ENCODE measurements around the gene PACSIN2. TPM values are rescaled to one million over a fixed set of nuclear protein-coding genes. Genes with fewer than 3 reads are reported as not detected.

The PACSIN2 gene
- total and polyA plus RNA-seq, 2 experiments from 2014 or later, result 23.5 to 57.3 TPM

DNA sequence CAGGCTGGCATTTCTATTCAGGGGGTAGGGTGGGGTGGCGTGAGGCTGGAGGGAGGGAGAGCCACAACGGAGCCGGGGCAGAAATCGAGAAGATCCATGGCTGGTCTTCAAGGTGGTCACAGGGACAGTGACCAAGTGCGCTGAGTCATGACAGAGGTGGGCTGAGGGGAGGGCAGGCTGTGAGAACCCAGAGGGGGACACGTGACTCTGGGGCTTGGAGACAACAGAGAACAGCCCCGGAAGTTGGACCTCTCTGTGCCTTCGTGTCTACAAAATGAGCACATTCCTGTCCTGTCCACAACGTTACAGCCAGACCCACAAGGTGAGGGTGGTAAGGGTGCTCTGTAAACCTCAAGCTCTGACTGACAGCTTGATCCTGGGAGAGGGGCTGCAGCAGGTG is 122.8 kb downstream of the PACSIN2 start (continued):
- TF ChIP-seq, protein P1, sequence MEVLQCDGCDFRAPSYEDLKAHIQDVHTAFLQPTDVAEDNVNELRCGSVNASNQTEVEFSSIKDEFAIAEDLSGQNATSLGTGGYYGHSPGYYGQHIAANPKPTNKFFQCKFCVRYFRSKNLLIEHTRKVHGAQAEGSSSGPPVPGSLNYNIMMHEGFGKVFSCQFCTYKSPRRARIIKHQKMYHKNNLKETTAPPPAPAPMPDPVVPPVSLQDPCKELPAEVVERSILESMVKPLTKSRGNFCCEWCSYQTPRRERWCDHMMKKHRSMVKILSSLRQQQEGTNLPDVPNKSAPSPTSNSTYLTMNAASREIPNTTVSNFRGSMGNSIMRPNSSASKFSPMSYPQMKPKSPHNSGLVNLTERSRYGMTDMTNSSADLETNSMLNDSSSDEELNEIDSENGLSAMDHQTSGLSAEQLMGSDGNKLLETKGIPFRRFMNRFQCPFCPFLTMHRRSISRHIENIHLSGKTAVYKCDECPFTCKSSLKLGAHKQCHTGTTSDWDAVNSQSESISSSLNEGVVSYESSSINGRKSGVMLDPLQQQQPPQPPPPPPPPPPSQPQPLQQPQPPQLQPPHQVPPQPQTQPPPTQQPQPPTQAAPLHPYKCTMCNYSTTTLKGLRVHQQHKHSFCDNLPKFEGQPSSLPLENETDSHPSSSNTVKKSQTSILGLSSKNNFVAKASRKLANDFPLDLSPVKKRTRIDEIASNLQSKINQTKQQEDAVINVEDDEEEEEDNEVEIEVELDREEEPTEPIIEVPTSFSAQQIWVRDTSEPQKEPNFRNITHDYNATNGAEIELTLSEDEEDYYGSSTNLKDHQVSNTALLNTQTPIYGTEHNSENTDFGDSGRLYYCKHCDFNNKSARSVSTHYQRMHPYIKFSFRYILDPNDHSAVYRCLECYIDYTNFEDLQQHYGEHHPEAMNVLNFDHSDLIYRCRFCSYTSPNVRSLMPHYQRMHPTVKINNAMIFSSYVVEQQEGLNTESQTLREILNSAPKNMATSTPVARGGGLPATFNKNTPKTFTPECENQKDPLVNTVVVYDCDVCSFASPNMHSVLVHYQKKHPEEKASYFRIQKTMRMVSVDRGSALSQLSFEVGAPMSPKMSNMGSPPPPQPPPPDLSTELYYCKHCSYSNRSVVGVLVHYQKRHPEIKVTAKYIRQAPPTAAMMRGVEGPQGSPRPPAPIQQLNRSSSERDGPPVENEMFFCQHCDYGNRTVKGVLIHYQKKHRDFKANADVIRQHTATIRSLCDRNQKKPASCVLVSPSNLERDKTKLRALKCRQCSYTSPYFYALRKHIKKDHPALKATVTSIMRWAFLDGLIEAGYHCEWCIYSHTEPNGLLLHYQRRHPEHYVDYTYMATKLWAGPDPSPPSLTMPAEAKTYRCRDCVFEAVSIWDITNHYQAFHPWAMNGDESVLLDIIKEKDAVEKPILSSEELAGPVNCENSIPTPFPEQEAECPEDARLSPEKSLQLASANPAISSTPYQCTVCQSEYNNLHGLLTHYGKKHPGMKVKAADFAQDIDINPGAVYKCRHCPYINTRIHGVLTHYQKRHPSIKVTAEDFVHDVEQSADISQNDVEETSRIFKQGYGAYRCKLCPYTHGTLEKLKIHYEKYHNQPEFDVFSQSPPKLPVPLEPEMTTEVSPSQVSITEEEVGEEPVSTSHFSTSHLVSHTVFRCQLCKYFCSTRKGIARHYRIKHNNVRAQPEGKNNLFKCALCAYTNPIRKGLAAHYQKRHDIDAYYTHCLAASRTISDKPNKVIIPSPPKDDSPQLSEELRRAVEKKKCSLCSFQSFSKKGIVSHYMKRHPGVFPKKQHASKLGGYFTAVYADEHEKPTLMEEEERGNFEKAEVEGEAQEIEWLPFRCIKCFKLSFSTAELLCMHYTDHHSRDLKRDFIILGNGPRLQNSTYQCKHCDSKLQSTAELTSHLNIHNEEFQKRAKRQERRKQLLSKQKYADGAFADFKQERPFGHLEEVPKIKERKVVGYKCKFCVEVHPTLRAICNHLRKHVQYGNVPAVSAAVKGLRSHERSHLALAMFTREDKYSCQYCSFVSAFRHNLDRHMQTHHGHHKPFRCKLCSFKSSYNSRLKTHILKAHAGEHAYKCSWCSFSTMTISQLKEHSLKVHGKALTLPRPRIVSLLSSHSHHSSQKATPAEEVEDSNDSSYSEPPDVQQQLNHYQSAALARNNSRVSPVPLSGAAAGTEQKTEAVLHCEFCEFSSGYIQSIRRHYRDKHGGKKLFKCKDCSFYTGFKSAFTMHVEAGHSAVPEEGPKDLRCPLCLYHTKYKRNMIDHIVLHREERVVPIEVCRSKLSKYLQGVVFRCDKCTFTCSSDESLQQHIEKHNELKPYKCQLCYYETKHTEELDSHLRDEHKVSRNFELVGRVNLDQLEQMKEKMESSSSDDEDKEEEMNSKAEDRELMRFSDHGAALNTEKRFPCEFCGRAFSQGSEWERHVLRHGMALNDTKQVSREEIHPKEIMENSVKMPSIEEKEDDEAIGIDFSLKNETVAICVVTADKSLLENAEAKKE (CRISPR knock-in tag; IDR thresholded peaks at IDR 0.05), result no peak
- no peak for TF ChIP-seq STAT1 (IDR thresholded peaks at IDR 0.05; ENCODE audit: unreplicated experiment)

DNA sequence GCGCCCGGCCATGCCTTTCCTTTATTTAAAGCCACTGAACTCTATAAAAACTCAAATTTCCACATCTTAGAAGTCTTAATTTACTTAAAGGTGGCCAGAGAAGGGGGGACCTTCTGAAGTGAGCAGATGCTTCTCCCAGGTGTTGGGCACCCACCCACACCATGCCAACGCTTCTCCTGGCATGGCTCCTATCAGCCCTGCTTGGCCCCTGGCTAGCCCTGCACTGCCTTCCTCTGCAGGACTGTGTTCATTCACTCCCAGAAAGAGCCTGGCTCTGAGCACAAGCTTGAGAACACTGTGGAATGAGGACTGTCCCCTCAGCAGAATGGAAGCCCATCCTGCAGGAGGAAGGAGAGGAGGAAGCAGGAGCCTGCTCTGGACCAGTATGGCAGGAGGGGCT is 123.3 kb downstream of the PACSIN2 start:
- Histone ChIP-seq H3K4me2 (no peak overlapping the region), H3K4me1 (ENCODE audit: insufficient read depth) (no peaks in the 10 kb centered on the region; the same call in 1 of the 2 replicates), H4K20me1 (replicated peaks; ENCODE audit: insufficient read depth) (peaks cover 13% of the 10 kb centered on the region), H3K27me3 (ENCODE audit: insufficient read depth) (no peaks in the 10 kb centered on the region), H3F3A (replicated peaks; ENCODE audit: low read depth) (no peaks in the 10 kb centered on the region), H3K36me3 (ENCODE audit: insufficient read depth) (peaks cover 4% of the 10 kb centered on the region; the same call in 1 of the 2 replicates), H3K27ac (ENCODE audit: low read depth) (no peak overlapping the region), H3K9me2 (ENCODE audit: insufficient read depth) (no peaks in the 10 kb centered on the region), H3K4me3 (no peak overlapping the region), H2AFZ (no peak overlapping the region), H3K79me2 (replicated peaks; ENCODE audit: insufficient read depth) (peaks cover 7% of the 10 kb centered on the region)
- ATAC-seq (no peak), DNase-seq (ENCODE audit: low spot score) (no peak)
- Mint-ChIP-seq H3K27me3 (ENCODE audit: insufficient read depth, low read depth, poor library complexity) (peaks cover 6% of the 10 kb centered on the region), H3K36me3 (ENCODE audit: low read depth) (peaks cover 22% of the 10 kb centered on the region), H3K4me3 (no peak overlapping the region), H3K27ac (peak overlapping the region; percentile 86; the same call in 1 of the 2 replicates), H3K4me1 (peaks cover 20% of the 10 kb centered on the region), H3K9me3 (no peaks in the 10 kb centered on the region)
- TF ChIP-seq ZNF114 (CRISPR knock-in tag; IDR thresholded peaks at IDR 0.05) (no peak), JUNB (IDR thresholded peaks at IDR 0.05; ENCODE audit: unreplicated experiment) (no peak), ZNF331 (CRISPR knock-in tag; IDR thresholded peaks at IDR 0.05; ENCODE audit: low read depth) (no peak), EZH2phosphoT487 (IDR thresholded peaks at IDR 0.05; ENCODE audit: unreplicated experiment) (no peak), STAT1 (IDR thresholded peaks at IDR 0.05; ENCODE audit: unreplicated experiment) (no peak), POLR2AphosphoS5 (IDR thresholded peaks at IDR 0.05; ENCODE audit: low read depth) (no peak)
- TF ChIP-seq, protein P2, sequence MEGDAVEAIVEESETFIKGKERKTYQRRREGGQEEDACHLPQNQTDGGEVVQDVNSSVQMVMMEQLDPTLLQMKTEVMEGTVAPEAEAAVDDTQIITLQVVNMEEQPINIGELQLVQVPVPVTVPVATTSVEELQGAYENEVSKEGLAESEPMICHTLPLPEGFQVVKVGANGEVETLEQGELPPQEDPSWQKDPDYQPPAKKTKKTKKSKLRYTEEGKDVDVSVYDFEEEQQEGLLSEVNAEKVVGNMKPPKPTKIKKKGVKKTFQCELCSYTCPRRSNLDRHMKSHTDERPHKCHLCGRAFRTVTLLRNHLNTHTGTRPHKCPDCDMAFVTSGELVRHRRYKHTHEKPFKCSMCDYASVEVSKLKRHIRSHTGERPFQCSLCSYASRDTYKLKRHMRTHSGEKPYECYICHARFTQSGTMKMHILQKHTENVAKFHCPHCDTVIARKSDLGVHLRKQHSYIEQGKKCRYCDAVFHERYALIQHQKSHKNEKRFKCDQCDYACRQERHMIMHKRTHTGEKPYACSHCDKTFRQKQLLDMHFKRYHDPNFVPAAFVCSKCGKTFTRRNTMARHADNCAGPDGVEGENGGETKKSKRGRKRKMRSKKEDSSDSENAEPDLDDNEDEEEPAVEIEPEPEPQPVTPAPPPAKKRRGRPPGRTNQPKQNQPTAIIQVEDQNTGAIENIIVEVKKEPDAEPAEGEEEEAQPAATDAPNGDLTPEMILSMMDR (conservative IDR thresholded peaks at IDR 0.05; ENCODE audit: low read depth in 2 of 2), result no peak
- TF ChIP-seq, protein P3, sequence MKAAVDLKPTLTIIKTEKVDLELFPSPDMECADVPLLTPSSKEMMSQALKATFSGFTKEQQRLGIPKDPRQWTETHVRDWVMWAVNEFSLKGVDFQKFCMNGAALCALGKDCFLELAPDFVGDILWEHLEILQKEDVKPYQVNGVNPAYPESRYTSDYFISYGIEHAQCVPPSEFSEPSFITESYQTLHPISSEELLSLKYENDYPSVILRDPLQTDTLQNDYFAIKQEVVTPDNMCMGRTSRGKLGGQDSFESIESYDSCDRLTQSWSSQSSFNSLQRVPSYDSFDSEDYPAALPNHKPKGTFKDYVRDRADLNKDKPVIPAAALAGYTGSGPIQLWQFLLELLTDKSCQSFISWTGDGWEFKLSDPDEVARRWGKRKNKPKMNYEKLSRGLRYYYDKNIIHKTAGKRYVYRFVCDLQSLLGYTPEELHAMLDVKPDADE (IDR thresholded peaks at IDR 0.05), result no peak

Data from GM23338 (cell line).